Tibial artery (tissue), 4 donors: ENCODE data around the gene CD72.

Experiments used
- DNase-seq, 2 donors: peaks; one replicate each; pipeline ENCODE4 v3.0.0-alpha.2; 2019
- H3K27ac ChIP-seq, 2 donors: fragments of 200-600 bp; sonication (generic) in 1 of 2; 1 replicate in 1 of 2; 2 replicates in 1 of 2; pipeline ENCODE4 v1.5.1; 2018 to 2019; ENCODE audit warnings: mild to moderate bottlenecking in 1 of 2
- H3K27me3 ChIP-seq, 2 donors: fragments of 200-600 bp; sonication (generic) in 1 of 2; one replicate each; pipeline versions ENCODE4 v1.5.1 to v1.6.0; 2016 to 2019
- H3K36me3 ChIP-seq, 3 donors: fragments of 200-600 bp; sonication (generic) in 2 of 3; one replicate each; pipeline ENCODE4 v1.5.1; 2016 to 2019; ENCODE audit warnings: mild to moderate bottlenecking in 2 of 3
- H3K4me1 ChIP-seq, 4 donors: fragments of 200-600 bp; sonication (generic) in 2 of 4; 1 replicate in 3 of 4; 2 replicates in 1 of 4; pipeline ENCODE4 v1.5.1; 2016 to 2019
- H3K4me3 ChIP-seq, 2 donors: fragments of 200-600 bp; sonication (generic) in 1 of 2; 1 replicate in 1 of 2; 2 replicates in 1 of 2; pipeline ENCODE4 v1.5.1; 2018 to 2019; ENCODE audit warnings: mild to moderate bottlenecking in 2 of 2
- H3K9me3 ChIP-seq, 3 donors: fragments of 200-600 bp; sonication (generic) in 1 of 3; one replicate each; pipeline ENCODE4 v1.5.1; 2016 to 2019
- intact Hi-C: fragments of 100-400 bp; cut with DNase I; formaldehyde crosslinking; loops from one replicate; pipeline ENCODE4 v1.15.0; 2023; ENCODE audit warnings: low total_unique reads
- TF ChIP-seq, protein P1 (sequence below), 2 experiments: fragments of 200-600 bp in 1 of 2; fragments of 450-650 bp in 1 of 2; IDR thresholded peaks; one replicate each; pipeline ENCODE4 v1.5.1; 2017 to 2019; ENCODE audit warnings: antibody characterized with exemption in 2 of 2, mild to moderate bottlenecking in 1 of 2, moderate library complexity in 1 of 2

Gene CD72

GRCh38 chr9:35618325-35618727, at the start of gene CD72:
Gene CD72 (minus strand): TSS chr9:35618413. CDS start chr9:35618303, 110 bp downstream.
- H3K9me3 ChIP-seq: no peaks in the 10 kb centered on the region
- no peak for DNase-seq
- TF ChIP-seq, protein P1, sequence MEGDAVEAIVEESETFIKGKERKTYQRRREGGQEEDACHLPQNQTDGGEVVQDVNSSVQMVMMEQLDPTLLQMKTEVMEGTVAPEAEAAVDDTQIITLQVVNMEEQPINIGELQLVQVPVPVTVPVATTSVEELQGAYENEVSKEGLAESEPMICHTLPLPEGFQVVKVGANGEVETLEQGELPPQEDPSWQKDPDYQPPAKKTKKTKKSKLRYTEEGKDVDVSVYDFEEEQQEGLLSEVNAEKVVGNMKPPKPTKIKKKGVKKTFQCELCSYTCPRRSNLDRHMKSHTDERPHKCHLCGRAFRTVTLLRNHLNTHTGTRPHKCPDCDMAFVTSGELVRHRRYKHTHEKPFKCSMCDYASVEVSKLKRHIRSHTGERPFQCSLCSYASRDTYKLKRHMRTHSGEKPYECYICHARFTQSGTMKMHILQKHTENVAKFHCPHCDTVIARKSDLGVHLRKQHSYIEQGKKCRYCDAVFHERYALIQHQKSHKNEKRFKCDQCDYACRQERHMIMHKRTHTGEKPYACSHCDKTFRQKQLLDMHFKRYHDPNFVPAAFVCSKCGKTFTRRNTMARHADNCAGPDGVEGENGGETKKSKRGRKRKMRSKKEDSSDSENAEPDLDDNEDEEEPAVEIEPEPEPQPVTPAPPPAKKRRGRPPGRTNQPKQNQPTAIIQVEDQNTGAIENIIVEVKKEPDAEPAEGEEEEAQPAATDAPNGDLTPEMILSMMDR (IDR thresholded peaks at IDR 0.05): no peak
- peaks cover 0 to 12% of the 10 kb centered on the region in 2 donors for H3K27me3 ChIP-seq
- H3K36me3 ChIP-seq: no peaks in the 10 kb centered on the region
- H3K27ac ChIP-seq: no peak within 1 kb of the TSS
- H3K4me1 ChIP-seq: peaks cover 0 to 11% (median 10%) of the 10 kb centered on the region in 4 donors
- H3K4me3 ChIP-seq: peak within 1 kb of the TSS; percentile 32 to 53
- intact Hi-C loops: no loop called here

DNA sequence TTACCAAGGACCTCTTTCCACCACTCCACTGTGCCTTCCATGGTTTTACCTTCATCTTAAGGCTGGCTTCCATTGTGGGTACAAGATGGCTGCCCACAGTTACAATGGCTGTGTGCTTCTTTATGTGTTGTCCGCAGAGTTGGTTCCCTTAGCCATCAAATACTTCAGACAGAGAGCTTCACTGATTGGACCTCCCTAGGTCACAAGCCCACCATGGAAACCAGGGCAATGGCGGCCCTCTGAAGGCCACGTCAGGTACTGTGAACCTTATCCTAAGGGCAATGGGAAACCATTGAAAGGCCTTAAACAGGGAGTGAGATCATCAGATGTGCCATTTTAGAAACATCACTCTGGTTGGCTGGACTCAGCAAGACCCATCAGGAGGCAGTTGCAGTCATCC, 49.7 kb upstream of the CD72 start:
- DNase-seq: no peak
- TF ChIP-seq, protein P1 (IDR thresholded peaks at IDR 0.05): no peak
- intact Hi-C loops: no loop called here
- no peaks in the 10 kb centered on the region for H3K36me3 ChIP-seq
- H3K4me1 ChIP-seq: peaks cover 0 to 28% (median 11%) of the 10 kb centered on the region in 4 donors
- H3K27ac ChIP-seq: no peak overlapping the region
- H3K27me3 ChIP-seq: no peaks in the 10 kb centered on the region
- H3K9me3 ChIP-seq: no peaks in the 10 kb centered on the region
- no peak overlapping the region for H3K4me3 ChIP-seq

GRCh38 chr9:35666549-35666948, 48.3 kb upstream of the CD72 start:
- intact Hi-C loops: no loop called here
- TF ChIP-seq, protein P1 (IDR thresholded peaks at IDR 0.05): no peak
- peak overlapping the region in 1 of 2 donors; percentile 100 for H3K27ac ChIP-seq
- H3K36me3 ChIP-seq: peaks cover 0 to 12% (median 4%) of the 10 kb centered on the region in 3 donors
- H3K9me3 ChIP-seq: no peaks in the 10 kb centered on the region
- no peak overlapping the region for H3K4me3 ChIP-seq
- DNase-seq: no peak
- H3K4me1 ChIP-seq: peaks cover 0 to 42% (median 14%) of the 10 kb centered on the region in 4 donors
- no peaks in the 10 kb centered on the region for H3K27me3 ChIP-seq

GRCh38 chr9:35666045-35666444, 47.8 kb upstream of the CD72 start:
- Histone ChIP-seq H3K4me1 (peaks cover 0 to 47% (median 18%) of the 10 kb centered on the region in 4 donors), H3K9me3 (no peaks in the 10 kb centered on the region), H3K36me3 (peaks cover under 1 to 15% (median 9%) of the 10 kb centered on the region in 3 donors), H3K27me3 (no peaks in the 10 kb centered on the region), H3K27ac (peak overlapping the region; percentile 99 to 100), H3K4me3 (no peak overlapping the region)
- no peak for DNase-seq
- intact Hi-C loops: no loop called here
- TF ChIP-seq, protein P1 (IDR thresholded peaks at IDR 0.05): no peak

DNA sequence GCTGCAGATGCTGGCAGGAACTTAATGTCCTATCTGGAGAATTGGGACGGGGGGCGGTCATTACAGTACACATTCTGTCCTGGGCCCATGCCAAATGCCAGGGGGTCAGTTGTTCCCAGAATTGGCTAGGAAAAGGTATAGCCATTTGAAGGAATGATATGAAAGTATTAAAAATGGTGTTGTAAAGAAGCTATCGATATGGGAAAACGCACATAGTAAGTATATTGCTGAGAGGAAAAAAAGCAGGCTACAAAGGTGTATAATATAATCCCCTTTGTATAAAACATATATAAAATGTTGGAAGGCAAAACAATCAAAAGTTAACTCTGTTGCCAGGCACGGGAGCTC, 47.2 kb upstream of the CD72 start:
- TF ChIP-seq, protein P1 (IDR thresholded peaks at IDR 0.05): no peak
- no peaks in the 10 kb centered on the region for H3K9me3 ChIP-seq
- no peaks in the 10 kb centered on the region for H3K27me3 ChIP-seq
- peak overlapping the region; percentile 48 to 58 for H3K4me3 ChIP-seq
- intact Hi-C loops: no loop called here
- no peak for DNase-seq
- peaks cover 6 to 21% (median 15%) of the 10 kb centered on the region in 3 donors for H3K36me3 ChIP-seq
- peaks cover 0 to 53% (median 24%) of the 10 kb centered on the region in 4 donors for H3K4me1 ChIP-seq
- H3K27ac ChIP-seq: peak overlapping the region; percentile 99 to 100
